Trophoblast cell (in vitro differentiated cells and primary cell): Measurements from ENCODE around the gene MRPS27.
A peak's percentile ranks its signal among the peaks of the same experiment; 100 is the strongest.

Experiments used
- DNase-seq, 2 donors: peaks; one replicate each; pipeline ENCODE4 v3.0.0-alpha.2; 2016
- H2AFZ ChIP-seq: 2 replicates; pipeline ENCODE4 v1.6.1; 2013; ENCODE audit warnings: low read length, moderate library complexity, mild to moderate bottlenecking; ENCODE audit not compliant: insufficient read depth, poor library complexity
- H2AK5ac ChIP-seq: 2 replicates; pipeline ENCODE4 v1.6.1; 2013; ENCODE audit warnings: mild to moderate bottlenecking, low read length
- H2BK120ac ChIP-seq: 2 replicates; pipeline ENCODE4 v1.6.1; 2013; ENCODE audit warnings: low read length, mild to moderate bottlenecking, moderate library complexity; ENCODE audit not compliant: insufficient read depth, poor library complexity
- H2BK12ac ChIP-seq: 2 replicates; pipeline ENCODE4 v1.6.1; 2013; ENCODE audit warnings: mild to moderate bottlenecking, low read length, moderate library complexity
- H2BK5ac ChIP-seq: 2 replicates; pipeline ENCODE4 v1.6.1; 2013; ENCODE audit warnings: low read length, low read depth, moderate library complexity, mild to moderate bottlenecking; ENCODE audit not compliant: poor library complexity
- H3K14ac ChIP-seq: 2 replicates; pipeline ENCODE4 v1.6.1; 2013; ENCODE audit warnings: mild to moderate bottlenecking, low read length
- H3K18ac ChIP-seq: 2 replicates; pipeline ENCODE4 v1.6.1; 2013; ENCODE audit warnings: mild to moderate bottlenecking, low read length
- H3K23ac ChIP-seq: 2 replicates; pipeline ENCODE4 v1.6.1; 2013; ENCODE audit warnings: low read length
- H3K27ac ChIP-seq: 2 replicates; pipeline ENCODE4 v1.5.1; 2013; ENCODE audit warnings: low read depth, mild to moderate bottlenecking, inconsistent platforms, low read length, moderate library complexity
- H3K27me3 ChIP-seq: 2 replicates; pipeline ENCODE4 v1.6.1; 2013; ENCODE audit warnings: inconsistent platforms, mild to moderate bottlenecking, low read length, moderate library complexity; ENCODE audit not compliant: insufficient read depth
- H3K36me3 ChIP-seq, 2 experiments: 1 replicate in 1 of 2; 2 replicates in 1 of 2; pipeline ENCODE4 v1.6.1; 2013; ENCODE audit warnings: low read length in 2 of 2, mild to moderate bottlenecking in 2 of 2, moderate library complexity in 1 of 2; ENCODE audit not compliant: insufficient read depth in 2 of 2, control insufficient read depth in 1 of 2
- H3K4ac ChIP-seq: 2 replicates; pipeline ENCODE4 v1.6.1; 2013; ENCODE audit warnings: low read depth, mild to moderate bottlenecking, low read length, moderate library complexity
- H3K4me1 ChIP-seq, 2 experiments: 1 replicate in 1 of 2; 2 replicates in 1 of 2; pipeline ENCODE4 v1.6.1; 2013; ENCODE audit warnings: low read length in 2 of 2, mild to moderate bottlenecking in 2 of 2, moderate library complexity in 1 of 2; ENCODE audit not compliant: insufficient read depth in 2 of 2, control insufficient read depth in 1 of 2
- H3K4me2 ChIP-seq: 2 replicates; pipeline ENCODE4 v1.6.1; 2013; ENCODE audit warnings: inconsistent platforms, mild to moderate bottlenecking, low read length, moderate library complexity
- H3K4me3 ChIP-seq: 2 replicates; pipeline ENCODE4 v1.5.1; 2013; ENCODE audit warnings: mild to moderate bottlenecking, low read depth, low read length, inconsistent platforms
- H3K79me1 ChIP-seq: one replicate; pipeline ENCODE4 v1.6.1; 2013; ENCODE audit warnings: low read length
- H3K79me2 ChIP-seq: 2 replicates; pipeline ENCODE4 v1.6.1; 2013; ENCODE audit warnings: low read length, mild to moderate bottlenecking; ENCODE audit not compliant: control insufficient read depth, insufficient read depth, poor library complexity
- H3K9ac ChIP-seq: 2 replicates; pipeline ENCODE4 v1.6.1; 2013; ENCODE audit warnings: mild to moderate bottlenecking, low read length
- H3K9me3 ChIP-seq: 2 replicates; pipeline ENCODE4 v1.6.1; 2013; ENCODE audit warnings: low read depth, mild to moderate bottlenecking, control low read depth, inconsistent platforms, low read length; ENCODE audit not compliant: insufficient read depth
- H4K12ac ChIP-seq: 2 replicates; pipeline ENCODE4 v1.6.1; 2013; ENCODE audit warnings: low read depth, mild to moderate bottlenecking, low read length, moderate library complexity
- H4K8ac ChIP-seq: 2 replicates; pipeline ENCODE4 v1.6.1; 2013; ENCODE audit warnings: low read depth, mild to moderate bottlenecking, low read length, moderate library complexity
- H4K91ac ChIP-seq: one replicate; pipeline ENCODE4 v1.6.1; 2013; ENCODE audit warnings: low read depth, mild to moderate bottlenecking, low read length, moderate library complexity
- WGBS: extraction: QIAGEN DNeasy Blood & Tissue Kit; methylation state at CpG from one replicate; pipeline ENCODE4 v1.1.7; 2013; ENCODE audit warnings: missing lambda C conversion rate; ENCODE audit not compliant: insufficient read length, insufficient coverage; ENCODE audit errors: extremely low coverage; 5-methylcytosine and 5-hydroxymethylcytosine counted together

The MRPS27 gene

DNA sequence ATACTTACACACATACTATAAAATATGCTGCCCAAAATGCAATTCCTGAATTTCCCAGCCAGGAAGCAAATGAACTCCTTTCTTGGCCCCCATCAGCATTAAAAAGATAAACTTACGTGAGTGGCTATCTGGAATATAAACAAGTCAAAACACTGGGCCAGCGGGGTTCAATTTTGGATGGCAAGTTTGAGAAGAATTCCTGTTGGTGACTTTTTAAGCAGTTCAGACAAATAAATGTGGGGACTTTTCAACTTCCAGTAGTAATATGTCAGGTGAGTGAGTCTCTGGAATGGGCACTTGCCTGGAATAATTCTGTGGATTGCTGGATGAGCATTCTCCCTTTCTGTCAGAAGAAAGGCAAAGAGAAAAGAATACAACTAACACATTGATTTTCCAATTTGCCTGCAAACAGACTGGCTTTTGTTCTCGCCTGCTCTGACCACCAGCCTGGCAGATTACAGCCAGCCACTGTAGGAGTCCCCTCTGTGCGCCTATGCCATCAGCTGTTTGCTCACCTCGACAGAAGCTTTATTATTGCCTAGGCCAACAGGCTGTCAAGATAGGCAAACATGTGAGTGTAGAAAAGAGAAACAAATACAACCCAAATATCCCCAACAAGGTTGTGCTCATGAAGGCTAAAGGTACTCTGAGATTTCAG lies 78.6 kb downstream of the MRPS27 start:
- no peaks in the 10 kb centered on the region for H3K4me1 ChIP-seq
- H3K79me1 ChIP-seq = peaks cover 1% of the 10 kb centered on the region
- no peaks in the 10 kb centered on the region for H3K9me3 ChIP-seq
- H3K36me3 ChIP-seq = peaks cover 0 to 2% of the 10 kb centered on the region in 2 experiments
- no peak overlapping the region for H3K14ac ChIP-seq
- no peak overlapping the region for H4K91ac ChIP-seq
- H4K12ac ChIP-seq = no peak overlapping the region
- H3K23ac ChIP-seq = no peak overlapping the region
- H3K9ac ChIP-seq = no peak overlapping the region
- no peak overlapping the region for H3K4me3 ChIP-seq
- no peak overlapping the region for H3K4ac ChIP-seq
- DNase-seq = no peak
- WGBS = no CpG with 5 or more reads among the region's 5 CpGs
- no peak overlapping the region for H2BK5ac ChIP-seq
- H3K27ac ChIP-seq = no peak overlapping the region
- H2BK120ac ChIP-seq = no peak overlapping the region
- no peak overlapping the region for H3K18ac ChIP-seq
- no peak overlapping the region for H4K8ac ChIP-seq
- no peak overlapping the region for H2BK12ac ChIP-seq
- no peak overlapping the region for H2AFZ ChIP-seq
- no peaks in the 10 kb centered on the region for H3K27me3 ChIP-seq
- H3K79me2 ChIP-seq = no peaks in the 10 kb centered on the region
- H3K4me2 ChIP-seq = no peak overlapping the region
- no peak overlapping the region for H2AK5ac ChIP-seq

- H2BK5ac ChIP-seq = no peak overlapping the region
- H2AK5ac ChIP-seq = no peak overlapping the region
- no peaks in the 10 kb centered on the region for H3K79me2 ChIP-seq
- H2BK12ac ChIP-seq = no peak overlapping the region
- H3K79me1 ChIP-seq = peaks cover 1% of the 10 kb centered on the region
- no peak overlapping the region for H3K4ac ChIP-seq
- H3K9me3 ChIP-seq = no peaks in the 10 kb centered on the region
- H3K23ac ChIP-seq = no peak overlapping the region
- H3K9ac ChIP-seq = no peak overlapping the region
- no CpG with 5 or more reads among the region's 5 CpGs for WGBS
- no peaks in the 10 kb centered on the region for H3K4me1 ChIP-seq
- no peak overlapping the region for H4K91ac ChIP-seq
- H3K27ac ChIP-seq = no peak overlapping the region
- H3K27me3 ChIP-seq = no peaks in the 10 kb centered on the region
- no peak overlapping the region for H2AFZ ChIP-seq
- H3K14ac ChIP-seq = no peak overlapping the region
- H3K18ac ChIP-seq = no peak overlapping the region
- H3K36me3 ChIP-seq = peaks cover 0 to 2% of the 10 kb centered on the region in 2 experiments
- H3K4me2 ChIP-seq = no peak overlapping the region
- H2BK120ac ChIP-seq = no peak overlapping the region
- DNase-seq = no peak
- H4K8ac ChIP-seq = no peak overlapping the region
- no peak overlapping the region for H4K12ac ChIP-seq
- no peak overlapping the region for H3K4me3 ChIP-seq
Measured at GRCh38 chr5:72238712-72239445, 81.2 kb downstream of the MRPS27 start.

DNA sequence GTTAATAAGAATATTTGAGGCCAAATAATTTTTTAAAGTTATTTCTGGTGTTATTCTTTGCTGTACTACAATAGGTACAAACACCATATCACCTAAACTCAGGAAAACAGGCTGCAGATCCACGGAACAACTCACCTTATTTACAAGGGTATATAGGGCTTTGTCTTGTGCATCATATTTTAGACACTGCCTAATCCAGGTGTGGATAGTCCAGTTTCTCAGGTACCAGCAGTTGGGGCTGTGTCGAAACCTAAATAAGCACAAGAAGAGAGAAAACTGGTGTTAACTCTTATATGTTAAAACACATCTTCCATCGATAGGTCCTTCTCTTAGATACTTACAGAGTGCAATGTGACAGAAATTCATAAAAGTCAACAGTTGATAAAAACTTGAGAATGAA lies 82.2 kb downstream of the MRPS27 start:
- DNase-seq = peak; percentile 14 to 61
- H3K27me3 ChIP-seq = no peaks in the 10 kb centered on the region
- WGBS = no CpG with 5 or more reads among the region's 3 CpGs

GRCh38 chr5:72237415-72237814 lies 82.6 kb downstream of the MRPS27 start:
- no peak overlapping the region for H3K4me3 ChIP-seq
- no peak overlapping the region for H3K4me2 ChIP-seq
- H3K79me2 ChIP-seq = no peaks in the 10 kb centered on the region
- H3K18ac ChIP-seq = no peak overlapping the region
- H3K9ac ChIP-seq = no peak overlapping the region
- H4K8ac ChIP-seq = no peak overlapping the region
- H3K14ac ChIP-seq = no peak overlapping the region
- H2BK12ac ChIP-seq = no peak overlapping the region
- no peak overlapping the region for H2BK120ac ChIP-seq
- H4K12ac ChIP-seq = no peak overlapping the region
- H4K91ac ChIP-seq = no peak overlapping the region
- H3K23ac ChIP-seq = no peak overlapping the region
- peaks cover 0 to 2% of the 10 kb centered on the region in 2 experiments for H3K36me3 ChIP-seq
- no peak overlapping the region for H2AK5ac ChIP-seq
- DNase-seq = peak; percentile 5 to 47
- H3K79me1 ChIP-seq = peaks cover 1% of the 10 kb centered on the region
- no CpG with 5 or more reads among the region's 2 CpGs for WGBS
- no peak overlapping the region for H2BK5ac ChIP-seq
- no peaks in the 10 kb centered on the region for H3K9me3 ChIP-seq
- H2AFZ ChIP-seq = no peak overlapping the region
- no peak overlapping the region for H3K4ac ChIP-seq
- H3K4me1 ChIP-seq = peaks cover 0 to 2% of the 10 kb centered on the region in 2 experiments
- no peak overlapping the region for H3K27ac ChIP-seq
- no peaks in the 10 kb centered on the region for H3K27me3 ChIP-seq

More for the DNA sequence above, 82.2 kb downstream of the MRPS27 start:
- Histone ChIP-seq H2AFZ (no peak overlapping the region), H4K8ac (no peak overlapping the region), H3K27ac (no peak overlapping the region), H3K4me1 (peaks cover 0 to under 1% of the 10 kb centered on the region in 2 experiments), H4K12ac (no peak overlapping the region), H3K4ac (no peak overlapping the region), H2AK5ac (no peak overlapping the region), H4K91ac (no peak overlapping the region), H3K36me3 (peaks cover 0 to 2% of the 10 kb centered on the region in 2 experiments), H3K79me1 (peaks cover 1% of the 10 kb centered on the region), H3K9me3 (no peaks in the 10 kb centered on the region), H3K9ac (no peak overlapping the region), H3K4me2 (no peak overlapping the region), H2BK5ac (no peak overlapping the region), H3K23ac (no peak overlapping the region), H3K18ac (no peak overlapping the region), H2BK120ac (no peak overlapping the region), H3K4me3 (no peak overlapping the region), H3K79me2 (no peaks in the 10 kb centered on the region), H3K14ac (no peak overlapping the region), H2BK12ac (no peak overlapping the region)
